ENCODE data around the gene TPO.

Gene TPO

GRCh38 chr2:1548910-1549673 lies 135.8 kb downstream of the TPO start:
- no peak for TF ChIP-seq CTCF (IDR thresholded peaks at IDR 0.05; ENCODE audit: poor library complexity, severe bottlenecking)
- Histone ChIP-seq H3K4me3 (ENCODE audit: severe bottlenecking) (no peak overlapping the region), H3K27ac (ENCODE audit: poor library complexity, severe bottlenecking) (no peak overlapping the region), H3K36me3 (ENCODE audit: low read depth) (no peaks in the 10 kb centered on the region), H3K9me3 (ENCODE audit: severe bottlenecking) (no peaks in the 10 kb centered on the region), H3K27me3 (ENCODE audit: insufficient read depth, poor library complexity, severe bottlenecking) (no peaks in the 10 kb centered on the region), H3K4me1 (ENCODE audit: insufficient read depth, poor library complexity, severe bottlenecking) (no peaks in the 10 kb centered on the region)
- no peak for DNase-seq (ENCODE audit: low spot score)
- ATAC-seq (ENCODE audit: low read depth): no peak

DNA sequence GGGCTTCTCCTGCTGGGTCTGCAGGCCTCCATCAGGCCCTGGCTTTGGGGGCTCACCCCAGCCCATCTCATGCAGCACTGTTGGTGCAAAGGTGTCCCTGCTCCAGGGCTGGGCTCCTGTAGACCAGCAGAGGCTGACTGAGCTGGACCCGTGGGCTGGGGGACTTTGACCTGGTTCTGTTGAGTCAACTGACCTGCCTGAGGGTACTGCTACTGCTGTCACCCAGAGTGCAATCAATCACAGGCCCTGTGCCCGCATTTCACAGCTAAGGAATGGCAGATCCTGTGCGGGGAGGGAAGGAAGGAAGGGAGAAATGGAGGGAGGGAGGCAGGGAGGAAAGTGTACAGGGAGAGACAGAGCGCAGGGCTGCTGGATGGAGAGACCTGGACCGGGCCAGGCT lies 136.8 kb downstream of the TPO start:
- Histone ChIP-seq H3K4me1 (ENCODE audit: insufficient read depth, poor library complexity, severe bottlenecking) (no peaks in the 10 kb centered on the region), H3K4me3 (ENCODE audit: severe bottlenecking) (no peak overlapping the region), H3K27ac (ENCODE audit: poor library complexity, severe bottlenecking) (no peak overlapping the region), H3K9me3 (ENCODE audit: severe bottlenecking) (no peaks in the 10 kb centered on the region), H3K27me3 (ENCODE audit: insufficient read depth, poor library complexity, severe bottlenecking) (no peaks in the 10 kb centered on the region), H3K36me3 (ENCODE audit: low read depth) (no peaks in the 10 kb centered on the region)
- DNase-seq (ENCODE audit: low spot score): no peak
- ATAC-seq (ENCODE audit: low read depth): no peak
- TF ChIP-seq CTCF (IDR thresholded peaks at IDR 0.05; ENCODE audit: poor library complexity, severe bottlenecking): no peak

DNA sequence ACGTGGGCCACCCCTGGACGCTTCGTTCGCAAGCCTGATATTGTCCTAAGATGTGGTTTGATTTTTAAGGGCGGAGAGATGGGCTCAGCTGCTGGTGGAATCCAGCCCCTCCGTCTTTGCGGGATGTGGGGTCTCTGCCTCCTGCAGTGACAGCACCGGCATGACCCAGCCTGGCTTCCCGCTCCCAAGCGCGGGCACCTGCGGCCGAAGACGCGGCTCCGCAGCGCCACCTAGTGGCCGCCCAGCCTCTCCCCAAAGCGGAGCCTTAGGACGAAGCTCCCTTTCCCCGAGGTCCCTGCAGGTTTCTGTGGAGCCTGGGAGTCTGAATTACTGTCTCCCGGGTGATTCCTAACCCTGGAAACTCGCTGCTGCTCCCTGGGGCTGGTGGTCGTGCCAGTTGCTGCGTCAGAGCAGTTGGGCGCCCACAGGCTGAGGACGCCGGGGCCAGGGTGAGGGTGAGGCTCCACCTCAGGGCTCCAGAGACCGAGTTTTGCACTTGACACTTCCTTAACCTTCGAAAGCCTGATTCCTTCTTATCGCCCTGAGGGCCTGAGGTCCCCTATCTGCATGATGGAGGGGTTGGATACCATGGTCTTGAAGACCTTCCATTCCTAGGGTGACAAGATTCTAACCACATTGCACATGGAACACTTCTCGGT lies 137.5 kb downstream of the TPO start:
- Histone ChIP-seq H3K27ac (ENCODE audit: poor library complexity, severe bottlenecking) (no peak overlapping the region), H3K4me1 (ENCODE audit: insufficient read depth, poor library complexity, severe bottlenecking) (no peaks in the 10 kb centered on the region), H3K36me3 (ENCODE audit: low read depth) (no peaks in the 10 kb centered on the region), H3K27me3 (ENCODE audit: insufficient read depth, poor library complexity, severe bottlenecking) (no peaks in the 10 kb centered on the region), H3K4me3 (ENCODE audit: severe bottlenecking) (no peak overlapping the region), H3K9me3 (ENCODE audit: severe bottlenecking) (no peaks in the 10 kb centered on the region)
- ATAC-seq (ENCODE audit: low read depth): peak; percentile 75
- peak; percentile 97 for TF ChIP-seq CTCF (IDR thresholded peaks at IDR 0.05; ENCODE audit: poor library complexity, severe bottlenecking)
- DNase-seq (ENCODE audit: low spot score): no peak

GRCh38 chr2:1551905-1552304 lies 138.6 kb downstream of the TPO start:
- Histone ChIP-seq H3K4me1 (ENCODE audit: insufficient read depth, poor library complexity, severe bottlenecking) (no peaks in the 10 kb centered on the region), H3K27ac (ENCODE audit: poor library complexity, severe bottlenecking) (no peak overlapping the region), H3K27me3 (ENCODE audit: insufficient read depth, poor library complexity, severe bottlenecking) (no peaks in the 10 kb centered on the region), H3K4me3 (ENCODE audit: severe bottlenecking) (no peak overlapping the region), H3K9me3 (ENCODE audit: severe bottlenecking) (no peaks in the 10 kb centered on the region), H3K36me3 (ENCODE audit: low read depth) (no peaks in the 10 kb centered on the region)
- no peak for ATAC-seq (ENCODE audit: low read depth)
- TF ChIP-seq CTCF (IDR thresholded peaks at IDR 0.05; ENCODE audit: poor library complexity, severe bottlenecking): no peak
- no peak for DNase-seq (ENCODE audit: low spot score)

- Histone ChIP-seq H3K27ac (ENCODE audit: poor library complexity, severe bottlenecking) (no peak overlapping the region), H3K27me3 (ENCODE audit: insufficient read depth, poor library complexity, severe bottlenecking) (no peaks in the 10 kb centered on the region), H3K4me1 (ENCODE audit: insufficient read depth, poor library complexity, severe bottlenecking) (no peaks in the 10 kb centered on the region), H3K4me3 (ENCODE audit: severe bottlenecking) (no peak overlapping the region), H3K36me3 (ENCODE audit: low read depth) (no peaks in the 10 kb centered on the region), H3K9me3 (ENCODE audit: severe bottlenecking) (no peaks in the 10 kb centered on the region)
- ATAC-seq (ENCODE audit: low read depth): no peak
- TF ChIP-seq CTCF (IDR thresholded peaks at IDR 0.05; ENCODE audit: poor library complexity, severe bottlenecking): no peak
- DNase-seq (ENCODE audit: low spot score): no peak
Measured at GRCh38 chr2:1552611-1553010, 139.3 kb downstream of the TPO start.

Measured in RWPE2 (cell line).